Measurements from ENCODE around the gene CRYZ. TPM values are rescaled to one million over a fixed set of nuclear protein-coding genes. Genes with fewer than 3 reads are reported as not detected.
"Not testable (repeated sequence)": the region's sequence is repeated elsewhere in the genome, so short reads cannot be mapped to it uniquely, and the experiment has no call there.

Gene CRYZ, protein sequence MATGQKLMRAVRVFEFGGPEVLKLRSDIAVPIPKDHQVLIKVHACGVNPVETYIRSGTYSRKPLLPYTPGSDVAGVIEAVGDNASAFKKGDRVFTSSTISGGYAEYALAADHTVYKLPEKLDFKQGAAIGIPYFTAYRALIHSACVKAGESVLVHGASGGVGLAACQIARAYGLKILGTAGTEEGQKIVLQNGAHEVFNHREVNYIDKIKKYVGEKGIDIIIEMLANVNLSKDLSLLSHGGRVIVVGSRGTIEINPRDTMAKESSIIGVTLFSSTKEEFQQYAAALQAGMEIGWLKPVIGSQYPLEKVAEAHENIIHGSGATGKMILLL
- total RNA-seq, result 10 to 100 TPM; 18.4 to 19.6 TPM

DNA sequence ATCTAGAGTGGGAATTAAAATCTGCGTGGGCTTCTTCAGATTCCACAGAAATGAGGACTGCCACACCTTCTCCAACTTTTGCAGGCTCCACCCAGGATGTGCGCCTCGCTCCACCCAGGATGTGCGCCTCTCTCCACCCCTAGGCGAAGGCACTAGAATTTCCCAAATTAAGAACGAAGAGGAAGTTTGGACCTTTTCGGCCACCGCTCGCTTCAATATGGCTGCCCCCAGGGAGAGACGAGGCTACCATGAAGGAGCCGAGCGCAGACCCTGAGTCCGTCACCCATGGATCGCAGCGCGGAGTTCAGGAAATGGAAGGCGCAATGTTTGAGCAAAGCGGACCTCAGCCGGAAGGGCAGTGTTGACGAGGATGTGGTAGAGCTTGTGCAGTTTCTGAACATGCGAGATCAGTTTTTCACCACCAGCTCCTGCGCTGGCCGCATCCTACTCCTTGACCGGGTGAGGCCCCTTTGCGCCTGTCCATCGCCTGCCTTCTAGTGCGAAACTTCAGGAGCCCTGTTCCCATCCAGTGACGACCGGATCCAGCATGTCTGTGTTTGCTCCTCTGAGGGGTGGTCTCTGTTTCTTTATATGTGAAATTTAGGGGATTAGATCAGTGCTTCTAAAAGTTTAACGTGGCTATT lies at the start of gene CRYZ, which contains the start of gene TYW3:
TSS of gene CRYZ (minus strand) at position 91 of the 644 bp plus-strand sequence. CDS start 8,229 bp downstream, outside the sequence.
TSS of gene TYW3 (plus strand) at position 193 of the 644 bp plus-strand sequence. CDS start at position 286, 93 bp downstream.
- Mint-ChIP-seq H3K4me3 (peak within 1 kb of the TSS; percentile 98), H3K27me3 (no peaks in the 10 kb centered on the region), H3K27ac (peak within 1 kb of the TSS; percentile 99), H3K36me3 (peaks cover 10% of the 10 kb centered on the region), H3K9me3 (no peaks in the 10 kb centered on the region), H3K4me1 (peaks cover 27% of the 10 kb centered on the region)
- POLR2A ChIA-PET, result interaction anchor here (0.7 to 1.9 kb wide), 4 partner anchors 12 to 535 kb away, joined by 3 to 7 read pairs (median 4); partner anchors contain the start of genes FPGT and LRRIQ3
- peak; percentile 82 for DNase-seq
- peak; percentile 89 for ATAC-seq (ENCODE audit: low read depth)

DNA sequence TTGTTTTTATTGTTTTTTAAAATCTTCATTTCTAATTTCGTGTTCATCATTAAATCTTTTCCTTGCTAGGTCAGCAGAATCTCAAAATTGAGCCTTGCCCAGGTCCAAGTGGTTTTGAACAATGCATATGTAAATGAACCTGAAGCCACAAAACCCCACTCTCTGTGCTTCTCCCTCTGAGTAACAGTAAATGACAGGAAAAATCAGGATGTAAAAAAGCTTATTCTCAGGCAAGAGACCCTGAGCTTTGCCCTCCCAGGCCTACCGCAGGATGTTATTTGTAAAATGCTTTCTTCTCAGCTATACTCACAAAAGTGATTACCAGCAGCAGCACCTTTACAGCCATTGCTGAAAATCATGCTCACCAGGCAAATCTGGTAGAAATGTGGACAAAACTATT lies 47.7 kb upstream of the CRYZ start:
- no peaks in the 10 kb centered on the region for H3K36me3 Mint-ChIP-seq
- POLR2A ChIA-PET, result no interaction called here
- no peaks in the 10 kb centered on the region for H3K9me3 Mint-ChIP-seq
- no peak for DNase-seq
- peaks cover 15% of the 10 kb centered on the region for H3K27me3 Mint-ChIP-seq
- no peak overlapping the region for H3K4me3 Mint-ChIP-seq
- no peaks in the 10 kb centered on the region for H3K4me1 Mint-ChIP-seq
- no peak for ATAC-seq (ENCODE audit: low read depth)
- no peak overlapping the region for H3K27ac Mint-ChIP-seq

DNA sequence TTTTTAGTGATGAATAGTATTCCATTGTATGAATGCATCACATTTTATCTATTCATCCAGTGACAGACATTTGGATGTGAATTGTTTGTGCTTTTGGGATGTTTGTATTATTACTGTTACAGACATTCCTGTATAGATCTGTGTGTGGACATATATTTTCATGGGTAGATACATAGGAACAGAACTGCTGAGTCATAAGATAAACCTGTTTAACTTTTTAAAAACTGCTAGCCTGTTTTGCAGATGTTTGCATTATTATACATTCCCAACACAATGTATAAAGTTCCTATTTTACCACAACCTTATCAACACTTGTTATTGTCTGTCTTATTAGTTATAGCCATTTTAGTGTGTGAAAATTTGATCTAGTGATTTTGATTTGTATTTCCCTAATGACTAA lies 46.9 kb upstream of the CRYZ start:
- POLR2A ChIA-PET, result no interaction called here
- Mint-ChIP-seq H3K27me3 (peaks cover 15% of the 10 kb centered on the region), H3K36me3 (no peaks in the 10 kb centered on the region), H3K27ac (no peak overlapping the region), H3K4me3 (no peak overlapping the region), H3K4me1 (no peaks in the 10 kb centered on the region), H3K9me3 (no peaks in the 10 kb centered on the region)
- no peak for ATAC-seq (ENCODE audit: low read depth)
- no peak for DNase-seq

DNA sequence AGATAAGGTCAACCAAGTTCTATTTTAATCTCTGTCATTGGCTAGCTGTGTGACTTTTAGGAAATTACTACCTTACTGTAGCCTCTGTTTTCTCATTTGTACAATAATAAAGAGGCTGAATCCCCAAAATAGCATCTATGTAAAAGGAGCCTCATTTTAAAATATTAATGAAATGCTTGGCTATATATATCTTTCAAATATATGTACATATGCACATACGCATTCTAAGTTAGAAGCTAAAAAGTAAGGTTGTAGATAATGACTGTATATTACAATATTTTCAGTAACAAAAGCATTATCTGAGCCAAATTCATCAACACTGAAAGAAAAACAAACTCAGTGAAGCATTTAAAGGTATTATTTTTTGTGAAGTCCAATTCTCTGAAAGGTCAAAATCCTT lies 44.7 kb upstream of the CRYZ start:
- DNase-seq (no peak), ATAC-seq (ENCODE audit: low read depth) (no peak)
- H3K9me3 Mint-ChIP-seq, result no peaks in the 10 kb centered on the region
- H3K36me3 Mint-ChIP-seq, result no peaks in the 10 kb centered on the region
- no peak overlapping the region for H3K4me3 Mint-ChIP-seq
- no peaks in the 10 kb centered on the region for H3K4me1 Mint-ChIP-seq
- POLR2A ChIA-PET, result no interaction called here
- no peak overlapping the region for H3K27ac Mint-ChIP-seq
- H3K27me3 Mint-ChIP-seq, result peaks cover 22% of the 10 kb centered on the region

DNA sequence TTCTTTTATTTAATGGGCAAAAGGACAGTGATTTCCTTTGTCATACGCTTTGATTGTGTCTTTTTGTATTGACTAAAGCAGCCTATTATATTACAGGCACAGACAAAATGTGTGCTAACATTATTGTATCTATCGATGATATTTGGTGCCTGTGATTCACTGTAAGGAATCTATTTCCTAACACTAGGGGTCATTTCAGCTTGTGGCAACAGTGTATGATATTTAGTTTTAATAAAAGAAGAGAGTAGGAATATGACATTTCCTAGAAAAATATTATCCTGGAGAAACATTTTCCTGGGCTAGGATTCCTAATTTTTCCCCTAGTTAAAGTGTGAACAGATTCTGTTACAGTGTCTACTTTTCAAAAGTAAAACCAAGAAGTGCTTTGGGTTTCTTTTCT lies 42.9 kb upstream of the CRYZ start:
- Mint-ChIP-seq H3K4me1 (no peaks in the 10 kb centered on the region), H3K27me3 (peaks cover 22% of the 10 kb centered on the region), H3K27ac (no peak overlapping the region), H3K4me3 (no peak overlapping the region), H3K36me3 (no peaks in the 10 kb centered on the region), H3K9me3 (no peaks in the 10 kb centered on the region)
- no peak for ATAC-seq (ENCODE audit: low read depth)
- POLR2A ChIA-PET, result no interaction called here
- DNase-seq, result no peak

DNA sequence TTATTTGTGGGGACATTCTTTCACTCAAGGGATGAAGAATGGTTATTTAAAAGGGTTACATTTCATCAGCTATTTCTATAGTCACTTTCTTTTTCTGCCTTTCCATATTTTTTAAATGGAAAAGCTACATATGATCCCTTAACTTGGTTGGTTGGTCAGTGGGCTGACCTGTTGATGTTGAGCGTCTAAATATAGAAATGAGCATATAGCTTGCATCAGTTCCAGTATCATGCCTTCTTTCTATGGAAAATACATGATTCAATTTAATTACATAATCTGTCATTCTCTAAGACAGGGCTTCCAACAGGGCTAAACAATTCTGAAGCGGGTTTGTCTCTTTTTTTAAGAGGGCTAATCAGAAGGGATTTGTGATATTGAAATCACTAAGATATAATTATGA lies 40.7 kb upstream of the CRYZ start:
- DNase-seq (no peak), ATAC-seq (ENCODE audit: low read depth) (no peak)
- no peak overlapping the region for H3K4me3 Mint-ChIP-seq
- H3K27ac Mint-ChIP-seq, result no peak overlapping the region
- no peaks in the 10 kb centered on the region for H3K4me1 Mint-ChIP-seq
- H3K9me3 Mint-ChIP-seq, result no peaks in the 10 kb centered on the region
- POLR2A ChIA-PET, result no interaction called here
- no peaks in the 10 kb centered on the region for H3K36me3 Mint-ChIP-seq
- H3K27me3 Mint-ChIP-seq, result peaks cover 13% of the 10 kb centered on the region

DNA sequence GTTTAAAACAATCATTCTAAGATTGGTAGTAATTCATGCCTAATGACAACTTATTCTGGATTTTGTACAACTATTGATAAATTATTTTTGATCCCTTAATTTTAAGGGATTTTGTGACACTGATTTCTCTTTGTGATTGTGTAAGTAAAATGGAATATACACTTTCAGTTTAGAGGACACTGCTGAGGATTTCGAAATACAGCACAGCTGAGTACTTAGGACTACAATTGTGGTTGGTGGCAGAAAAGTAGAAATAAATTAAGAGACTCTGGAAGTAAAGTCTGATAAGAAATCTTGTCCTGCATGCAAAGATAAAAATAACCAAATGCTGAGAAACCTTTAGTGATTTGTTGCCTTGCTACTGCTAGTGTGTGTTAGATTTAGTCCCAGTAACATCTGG lies 40.1 kb upstream of the CRYZ start:
- H3K9me3 Mint-ChIP-seq, result no peaks in the 10 kb centered on the region
- H3K27ac Mint-ChIP-seq, result no peak overlapping the region
- POLR2A ChIA-PET, result no interaction called here
- DNase-seq (no peak), ATAC-seq (ENCODE audit: low read depth) (no peak)
- no peak overlapping the region for H3K4me3 Mint-ChIP-seq
- peaks cover 8% of the 10 kb centered on the region for H3K27me3 Mint-ChIP-seq
- no peaks in the 10 kb centered on the region for H3K4me1 Mint-ChIP-seq
- no peaks in the 10 kb centered on the region for H3K36me3 Mint-ChIP-seq

DNA sequence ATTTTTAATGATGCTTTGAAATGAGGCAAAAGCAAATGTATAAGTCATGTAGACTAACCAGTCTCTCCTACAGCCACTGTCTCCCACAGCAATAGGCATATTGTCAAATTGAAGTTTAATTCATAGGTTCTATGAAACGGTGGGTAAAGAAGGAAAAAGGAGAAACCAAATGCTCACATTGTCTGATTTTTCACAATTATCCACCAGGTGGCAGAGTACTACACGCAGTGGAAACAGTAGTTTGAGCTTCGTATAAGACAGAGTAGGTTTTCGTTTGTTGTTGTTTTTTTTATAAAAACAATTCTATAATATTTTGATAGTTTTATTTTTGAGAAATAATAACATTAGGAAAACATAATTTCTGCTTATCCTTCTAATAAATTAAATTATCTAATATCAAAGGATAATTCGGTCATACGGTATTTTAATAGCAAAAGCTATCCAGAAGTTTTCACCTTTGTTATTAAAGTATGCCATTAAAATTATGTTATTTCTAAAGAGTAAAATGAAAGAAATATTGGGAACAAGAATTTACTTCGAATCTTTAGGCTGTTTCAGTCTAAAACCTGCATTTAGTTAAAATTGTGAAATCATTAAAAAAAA lies 39.2 kb upstream of the CRYZ start:
- no peaks in the 10 kb centered on the region for H3K9me3 Mint-ChIP-seq
- POLR2A ChIA-PET, result no interaction called here
- peaks cover 7% of the 10 kb centered on the region for H3K27me3 Mint-ChIP-seq
- no peak for DNase-seq
- no peak overlapping the region for H3K4me3 Mint-ChIP-seq
- ATAC-seq (ENCODE audit: low read depth), result no peak
- H3K27ac Mint-ChIP-seq, result no peak overlapping the region
- H3K4me1 Mint-ChIP-seq, result no peaks in the 10 kb centered on the region
- no peaks in the 10 kb centered on the region for H3K36me3 Mint-ChIP-seq

DNA sequence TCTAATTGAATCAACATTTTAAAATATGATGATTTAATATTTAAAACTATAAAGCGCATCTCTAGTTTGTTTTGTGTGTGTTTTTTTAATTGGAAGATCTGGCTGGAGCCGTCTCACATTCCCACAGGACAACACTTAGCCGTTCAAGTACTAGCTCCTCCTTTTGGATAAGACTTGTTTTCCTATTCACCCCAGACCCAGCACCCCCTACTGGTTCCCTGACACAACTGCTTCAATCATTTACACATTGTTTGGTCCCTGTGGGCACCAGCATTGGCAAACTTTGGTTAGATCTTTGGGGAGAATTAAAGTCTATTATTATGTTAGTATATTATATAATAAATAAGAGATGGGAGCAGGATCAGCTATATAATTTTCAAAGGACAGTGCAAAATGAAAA lies 34.6 kb upstream of the CRYZ start:
- Mint-ChIP-seq H3K4me3 (no peak overlapping the region), H3K36me3 (peaks cover 14% of the 10 kb centered on the region), H3K4me1 (peaks cover 4% of the 10 kb centered on the region), H3K27ac (no peak overlapping the region), H3K9me3 (no peaks in the 10 kb centered on the region), H3K27me3 (no peaks in the 10 kb centered on the region)
- DNase-seq, result no peak
- POLR2A ChIA-PET, result no interaction called here
- no peak for ATAC-seq (ENCODE audit: low read depth)

DNA sequence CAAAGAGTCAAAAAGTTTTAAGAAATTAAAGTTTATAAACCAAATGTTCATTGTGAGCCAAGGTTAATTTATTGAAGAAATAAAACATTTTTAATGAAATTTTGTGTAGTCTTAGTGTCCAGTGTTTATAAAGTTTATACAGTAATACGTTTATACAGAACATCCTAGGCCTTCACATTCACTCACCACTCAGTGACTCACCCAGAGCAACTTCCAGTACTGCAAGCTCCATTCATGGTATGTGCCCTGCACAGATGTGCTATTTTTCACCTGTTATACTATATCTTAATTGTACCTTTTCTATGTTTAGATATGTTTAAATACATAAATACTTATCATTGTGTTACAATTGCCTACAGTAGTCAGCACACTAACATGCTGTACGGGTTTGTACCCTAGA lies 33.7 kb upstream of the CRYZ start:
- Mint-ChIP-seq H3K27me3 (no peaks in the 10 kb centered on the region), H3K4me3 (no peak overlapping the region), H3K36me3 (peaks cover 19% of the 10 kb centered on the region), H3K27ac (no peak overlapping the region), H3K4me1 (peaks cover 4% of the 10 kb centered on the region), H3K9me3 (no peaks in the 10 kb centered on the region)
- POLR2A ChIA-PET, result no interaction called here
- no peak for ATAC-seq (ENCODE audit: low read depth)
- DNase-seq, result no peak

DNA sequence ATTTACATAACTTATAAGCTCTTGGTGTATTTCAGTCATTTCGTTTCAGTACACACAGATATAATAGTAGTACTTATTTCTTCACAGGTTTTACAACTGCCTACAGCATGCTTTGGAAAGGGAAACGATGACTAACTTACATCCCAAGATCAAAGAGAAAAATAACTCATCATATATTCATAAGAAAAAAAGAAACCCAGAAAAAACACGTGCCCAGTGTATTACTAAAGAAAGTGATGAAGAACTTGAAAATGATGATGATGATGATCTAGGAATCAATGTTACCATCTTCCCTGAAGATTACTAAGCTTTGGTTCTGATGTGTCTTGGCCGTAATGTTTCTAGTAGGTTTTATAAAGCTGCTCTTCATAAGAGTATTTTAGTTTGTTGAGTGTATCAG lies 31.0 kb upstream of the CRYZ start:
- POLR2A ChIA-PET, result no interaction called here
- no peak overlapping the region for H3K4me3 Mint-ChIP-seq
- DNase-seq (no peak), ATAC-seq (ENCODE audit: low read depth) (no peak)
- peaks cover 40% of the 10 kb centered on the region for H3K36me3 Mint-ChIP-seq
- H3K9me3 Mint-ChIP-seq, result no peaks in the 10 kb centered on the region
- H3K27ac Mint-ChIP-seq, result no peak overlapping the region
- no peaks in the 10 kb centered on the region for H3K27me3 Mint-ChIP-seq
- peaks cover 4% of the 10 kb centered on the region for H3K4me1 Mint-ChIP-seq

DNA sequence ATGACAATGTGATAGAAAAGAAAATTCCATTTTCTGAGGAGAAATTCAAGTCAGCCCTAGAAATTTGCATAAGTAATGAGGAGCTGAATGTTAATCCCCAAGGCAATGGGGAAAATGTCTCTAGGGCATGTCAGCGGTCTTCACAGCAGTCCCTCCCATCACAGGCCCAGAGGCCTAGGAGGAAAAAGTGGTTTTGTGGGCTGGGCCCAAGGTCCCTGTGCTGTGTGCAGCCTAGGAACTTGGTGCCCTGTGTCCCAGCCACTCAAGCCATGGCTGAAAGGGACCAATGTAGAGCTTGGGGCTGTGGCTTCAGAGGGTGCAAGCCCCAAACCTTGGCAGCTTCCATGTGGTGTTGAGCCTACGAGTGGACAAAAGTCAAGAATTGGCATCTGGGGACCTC lies 23.8 kb upstream of the CRYZ start:
- H3K27me3 Mint-ChIP-seq; H3K4me3 Mint-ChIP-seq; H3K27ac Mint-ChIP-seq; ATAC-seq (ENCODE audit: low read depth); H3K4me1 Mint-ChIP-seq; POLR2A ChIA-PET; DNase-seq: not testable (repeated sequence)
- Mint-ChIP-seq H3K36me3 (peaks cover 72% of the 10 kb centered on the region), H3K9me3 (peaks cover 19% of the 10 kb centered on the region)

DNA sequence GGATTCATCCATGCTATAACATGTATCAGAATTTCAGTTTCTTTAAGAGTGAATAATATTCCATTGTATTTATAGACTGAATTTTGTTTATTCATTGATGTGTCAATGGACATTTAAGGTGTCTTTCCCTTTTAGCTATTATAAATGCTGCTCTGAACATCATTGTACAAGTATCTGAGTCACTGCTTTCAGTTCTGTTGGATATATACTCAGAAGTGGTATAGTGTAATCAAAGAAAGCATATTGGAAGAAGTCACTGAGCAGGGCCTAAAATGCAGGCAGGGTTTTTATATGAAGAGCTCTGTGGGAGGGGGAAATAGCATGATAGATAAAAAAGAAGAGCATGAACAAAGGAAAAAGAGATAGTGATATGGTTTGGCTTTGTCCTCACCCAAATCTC lies 22.6 kb upstream of the CRYZ start:
- H3K27ac Mint-ChIP-seq, result no peak overlapping the region

DNA sequence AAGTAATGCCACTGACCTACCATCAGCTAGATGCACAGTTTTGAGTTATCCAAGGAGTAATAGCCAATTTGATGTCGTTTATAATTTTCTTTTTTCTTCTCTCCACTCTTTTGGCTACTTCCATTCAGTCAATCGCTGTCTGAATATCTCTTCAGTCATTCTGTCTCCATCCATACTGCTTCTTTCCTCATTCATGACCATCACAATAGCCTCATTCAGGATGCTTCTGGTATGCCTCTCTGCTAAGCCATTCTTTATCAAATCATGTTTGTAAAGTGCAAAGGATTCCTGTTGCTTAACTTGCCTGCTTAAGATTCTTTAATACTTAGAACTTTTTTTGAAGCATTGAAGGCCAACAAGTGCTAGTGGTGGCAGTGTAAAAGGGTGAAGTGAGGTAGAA lies 20.3 kb upstream of the CRYZ start:
- H3K9me3 Mint-ChIP-seq, result peaks cover 18% of the 10 kb centered on the region
- DNase-seq (no peak), ATAC-seq (ENCODE audit: low read depth) (no peak)
- H3K27ac Mint-ChIP-seq, result no peak overlapping the region
- no peak overlapping the region for H3K4me3 Mint-ChIP-seq
- H3K36me3 Mint-ChIP-seq, result peaks cover 59% of the 10 kb centered on the region
- no peaks in the 10 kb centered on the region for H3K4me1 Mint-ChIP-seq
- H3K27me3 Mint-ChIP-seq, result no peaks in the 10 kb centered on the region
- POLR2A ChIA-PET, result no interaction called here

More for the DNA sequence above, 22.6 kb upstream of the CRYZ start:
- no peak overlapping the region for H3K4me3 Mint-ChIP-seq
- DNase-seq (no peak), ATAC-seq (ENCODE audit: low read depth) (no peak)
- POLR2A ChIA-PET, result no interaction called here
- H3K9me3 Mint-ChIP-seq, result peaks cover 19% of the 10 kb centered on the region
- H3K36me3 Mint-ChIP-seq, result peaks cover 68% of the 10 kb centered on the region
- H3K27me3 Mint-ChIP-seq, result no peaks in the 10 kb centered on the region
- no peaks in the 10 kb centered on the region for H3K4me1 Mint-ChIP-seq

Data from activated naive CD8-positive, alpha-beta T cell treated with anti-CD3 and anti-CD28 coated beads, Interleukin-2, amount 10 ng/mL, durations not matched to agents 7 days and 5 days (primary cell).